Neuron (in vitro differentiated cells): Measurements from ENCODE around the gene MPZ.
"Not testable (repeated sequence)": the region's sequence is repeated elsewhere in the genome, so short reads cannot be mapped to it uniquely, and the experiment has no call there.

Experiments
- H2AFZ ChIP-seq: one replicate; pipeline ENCODE4 v1.6.1; 2013; ENCODE audit warnings: low read depth, mild to moderate bottlenecking, inconsistent platforms, low read length, moderate library complexity
- H3K27me3 ChIP-seq: one replicate; pipeline ENCODE4 v1.6.1; 2013; ENCODE audit warnings: low read length; ENCODE audit not compliant: insufficient read depth
- H3K36me3 ChIP-seq: one replicate; pipeline ENCODE4 v1.6.1; 2013; ENCODE audit warnings: low read length; ENCODE audit not compliant: insufficient read depth
- H3K4me1 ChIP-seq: one replicate; pipeline ENCODE4 v1.6.1; 2013; ENCODE audit warnings: low read length; ENCODE audit not compliant: insufficient read depth
- H3K4me3 ChIP-seq: 2 replicates; pipeline ENCODE4 v1.5.1; 2013; ENCODE audit warnings: mild to moderate bottlenecking, low read length, moderate library complexity
- H3K9me3 ChIP-seq: one replicate; pipeline ENCODE4 v1.6.1; 2013; ENCODE audit warnings: low read length

MPZ gene

DNA sequence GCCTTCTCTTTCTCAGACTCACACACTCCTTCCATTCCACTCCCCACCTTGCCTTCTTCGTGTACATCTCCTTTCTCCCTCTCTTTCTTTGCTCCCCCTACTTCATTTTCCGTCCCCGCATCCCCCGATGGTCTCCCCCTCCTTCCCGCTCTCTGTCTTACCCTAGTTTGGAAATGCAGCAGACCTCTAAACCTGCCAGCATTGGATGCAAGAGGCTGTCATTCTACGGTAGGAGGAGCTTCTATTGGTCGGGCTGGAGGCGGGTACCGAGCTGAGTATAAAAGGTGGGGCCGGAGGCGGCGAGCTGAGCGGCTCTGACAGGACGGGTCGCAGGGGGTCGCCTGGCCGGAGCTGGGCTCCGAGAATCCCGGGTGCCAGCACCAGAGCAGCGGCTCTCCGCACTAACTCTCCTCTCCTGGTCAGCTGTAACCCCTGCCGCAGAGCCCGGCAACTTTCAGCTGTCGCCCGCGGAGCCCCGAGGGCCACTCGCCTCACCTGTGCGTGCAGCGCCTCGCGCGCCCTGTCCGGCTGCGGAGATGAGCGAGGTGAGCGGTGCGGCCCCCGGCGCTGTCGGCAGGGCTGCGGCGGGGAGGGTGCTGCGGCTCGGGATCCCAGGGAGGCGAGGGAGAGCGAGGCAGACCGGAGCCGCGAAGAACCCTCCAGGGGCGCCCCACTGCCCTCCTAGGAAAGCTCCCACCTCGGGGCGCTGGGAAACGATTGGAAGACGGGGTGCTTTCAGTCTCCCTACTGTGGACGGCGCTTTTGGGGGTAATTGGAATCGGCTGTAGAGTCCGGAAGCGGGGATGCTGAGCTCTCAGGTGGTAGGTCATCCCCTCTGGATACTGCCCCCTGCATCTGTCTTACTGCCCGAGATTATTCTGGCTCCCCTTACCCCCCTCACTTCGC lies 51.1 kb downstream of the MPZ start, which contains the start of gene PCP4L1:
PCP4L1 (plus strand) TSS at position 307 of the 906 bp plus-strand sequence; CDS start at position 537, 230 bp downstream.
- H3K27me3 ChIP-seq = peaks cover 41% of the 10 kb centered on the region
- peaks cover 4% of the 10 kb centered on the region for H3K4me1 ChIP-seq
- H3K36me3 ChIP-seq = no peaks in the 10 kb centered on the region
- H3K4me3 ChIP-seq = peak within 1 kb of the TSS; percentile 43
- H3K9me3 ChIP-seq = peaks cover 7% of the 10 kb centered on the region
- peak within 1 kb of the TSS; percentile 71 for H2AFZ ChIP-seq

GRCh38 chr1:161257109-161257508 lies 52.7 kb downstream of the MPZ start:
- H3K36me3 ChIP-seq, H2AFZ ChIP-seq, H3K4me3 ChIP-seq, H3K4me1 ChIP-seq, H3K9me3 ChIP-seq: not testable (repeated sequence)
- peaks cover 41% of the 10 kb centered on the region for H3K27me3 ChIP-seq

DNA sequence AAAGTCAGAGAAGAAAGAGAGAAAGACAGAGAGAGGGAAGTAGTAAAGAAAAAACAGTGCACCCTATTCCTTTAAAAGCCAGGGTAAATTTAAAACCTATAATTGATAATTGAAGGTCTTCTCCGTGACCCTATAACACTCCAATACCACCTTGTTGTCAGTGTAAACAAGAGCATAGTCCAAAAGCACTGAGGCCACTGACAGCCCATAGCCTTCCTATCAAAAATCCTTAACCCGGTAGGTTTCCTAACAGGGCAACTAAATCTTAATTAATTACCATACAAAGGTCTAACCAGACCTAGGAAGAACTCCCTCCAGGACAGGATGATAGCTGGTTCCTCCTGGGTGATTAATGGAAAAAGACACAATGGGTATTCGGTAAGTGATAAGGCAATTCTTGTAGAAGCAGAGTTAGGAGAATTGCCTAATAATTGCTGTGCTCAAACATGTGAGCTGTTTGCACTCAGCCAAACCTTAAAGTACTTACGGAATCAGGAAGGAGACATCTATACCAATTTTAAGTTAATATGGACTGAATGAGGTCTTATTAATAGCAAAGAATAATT lies 53.7 kb downstream of the MPZ start:
- not testable (repeated sequence) for H3K9me3 ChIP-seq, H3K4me1 ChIP-seq, H3K36me3 ChIP-seq, H2AFZ ChIP-seq, H3K4me3 ChIP-seq
- peaks cover 33% of the 10 kb centered on the region for H3K27me3 ChIP-seq

- not testable (repeated sequence) for H3K9me3 ChIP-seq, H2AFZ ChIP-seq, H3K36me3 ChIP-seq, H3K4me1 ChIP-seq, H3K4me3 ChIP-seq
- H3K27me3 ChIP-seq = peaks cover 25% of the 10 kb centered on the region
These were observed 54.5 kb downstream of the MPZ start for GRCh38 chr1:161255302-161255701.
